GM18868 (cell line): ENCODE results near the gene CLEC1A.

Experiments used
- ATAC-seq: cut with Tn5 transposase; IDR thresholded peaks from one replicate; pipeline ENCODE4 v1.9.1; 2021; ENCODE audit warnings: mild to moderate bottlenecking, moderate library complexity; ENCODE audit not compliant: unreplicated experiment

Gene CLEC1A

DNA sequence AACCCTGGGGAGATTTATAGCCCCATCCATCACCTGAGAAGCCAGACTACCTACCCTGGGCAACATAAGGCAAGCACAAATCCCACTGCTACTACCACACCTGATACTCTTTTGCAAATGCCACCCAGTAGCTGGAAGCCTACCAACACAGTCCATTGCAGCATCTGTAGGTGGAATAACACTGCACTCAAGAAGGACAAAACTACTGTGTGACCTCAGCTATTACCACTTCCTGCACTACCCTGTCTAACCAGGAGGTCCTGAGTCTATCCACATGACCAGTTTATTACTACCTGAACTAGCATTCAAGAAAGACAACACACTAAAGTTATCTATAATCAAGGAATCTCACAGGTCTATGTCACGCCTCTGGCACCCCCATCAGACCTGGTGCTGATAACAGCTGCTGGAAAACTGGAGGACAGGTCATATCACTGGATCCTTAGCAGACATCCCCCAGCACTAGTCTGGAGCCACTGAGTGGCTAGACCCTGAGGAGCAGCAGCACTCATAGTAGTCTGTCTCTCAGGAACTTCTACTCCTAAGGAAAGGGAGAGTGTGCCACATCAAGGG lies 2.9 kb upstream of the CLEC1A start:
- no peak for ATAC-seq

DNA sequence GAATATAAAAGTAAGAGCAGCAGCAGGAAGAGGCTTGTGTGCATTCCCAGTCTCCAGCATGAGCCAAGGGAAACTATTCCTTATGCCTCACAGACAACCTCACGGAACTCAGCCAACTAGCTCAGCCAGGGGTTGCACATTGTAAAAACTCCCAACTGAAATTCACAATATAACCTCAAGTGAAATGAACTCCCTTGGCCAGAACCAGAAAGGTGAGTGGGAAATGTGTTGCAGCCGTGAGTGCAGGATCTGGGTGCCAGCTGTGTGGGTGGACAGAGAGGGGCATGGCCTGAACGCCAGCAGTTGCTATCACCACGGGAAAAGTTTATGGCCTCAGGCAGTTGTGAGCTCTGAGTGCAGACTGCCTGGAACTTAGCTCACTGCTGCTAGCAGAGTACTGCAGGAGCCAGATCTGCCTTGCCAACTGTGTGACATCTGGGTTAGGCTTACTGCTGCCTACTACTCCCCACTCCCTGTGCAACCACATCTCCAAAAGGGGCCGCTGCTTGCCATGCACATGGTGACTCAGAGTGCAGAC lies 2.3 kb upstream of the CLEC1A start:
- ATAC-seq = no peak

- no peak for ATAC-seq
These were observed 1.3 kb downstream of the CLEC1A start for GRCh38 chr12:10097521-10097920.

GRCh38 chr12:10095971-10096370 lies 2.8 kb downstream of the CLEC1A start:
- ATAC-seq = no peak

GRCh38 chr12:10094646-10095395 lies 4.0 kb downstream of the CLEC1A start:
- ATAC-seq = no peak

- no peak for ATAC-seq
These were observed 9.6 kb downstream of the CLEC1A start for GRCh38 chr12:10088955-10089900.

DNA sequence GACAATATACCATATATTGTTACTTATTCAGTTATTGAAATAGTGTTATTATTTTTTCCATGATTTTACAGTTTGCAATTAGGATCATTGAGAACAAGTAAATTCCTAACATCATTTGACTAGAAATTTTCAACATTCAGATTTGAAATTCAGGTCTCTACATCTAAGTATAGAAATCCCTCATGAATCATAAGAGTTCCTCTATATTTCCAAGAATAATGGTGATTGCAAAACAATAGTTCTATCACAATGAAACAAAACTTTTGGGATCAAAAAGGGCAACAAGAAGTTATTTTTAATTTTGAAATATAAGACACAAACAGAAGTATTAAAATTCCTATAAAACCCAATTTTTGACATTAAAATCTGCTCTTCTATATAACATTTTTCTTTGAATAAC lies 10.8 kb downstream of the CLEC1A start:
- ATAC-seq = no peak

GRCh38 chr12:10086387-10086786 lies 12.4 kb downstream of the CLEC1A start:
- ATAC-seq = no peak

GRCh38 chr12:10084733-10085132 lies 14.1 kb downstream of the CLEC1A start:
- ATAC-seq = no peak

- no peak for ATAC-seq
These were observed 16.5 kb downstream of the CLEC1A start for GRCh38 chr12:10082117-10082874.

DNA sequence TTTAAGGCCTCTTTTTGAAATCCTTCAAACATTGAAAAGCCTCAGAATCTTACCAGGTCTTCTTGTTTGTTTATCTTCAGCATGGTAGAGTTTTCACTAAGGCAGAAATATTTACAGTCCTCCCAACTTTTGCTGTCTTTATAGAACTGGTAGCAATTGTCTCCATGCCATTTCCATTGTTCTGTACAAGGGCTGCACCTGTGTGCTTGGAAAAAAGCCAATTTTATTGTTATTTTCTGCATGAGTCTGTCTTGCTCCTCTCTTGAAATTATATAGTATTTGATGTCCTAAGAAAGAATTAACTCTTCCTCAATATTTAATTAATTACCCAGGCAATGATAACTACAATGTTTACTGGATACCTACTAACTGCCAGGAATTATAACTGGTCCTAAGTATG lies 23.3 kb downstream of the CLEC1A start:
- ATAC-seq = no peak

DNA sequence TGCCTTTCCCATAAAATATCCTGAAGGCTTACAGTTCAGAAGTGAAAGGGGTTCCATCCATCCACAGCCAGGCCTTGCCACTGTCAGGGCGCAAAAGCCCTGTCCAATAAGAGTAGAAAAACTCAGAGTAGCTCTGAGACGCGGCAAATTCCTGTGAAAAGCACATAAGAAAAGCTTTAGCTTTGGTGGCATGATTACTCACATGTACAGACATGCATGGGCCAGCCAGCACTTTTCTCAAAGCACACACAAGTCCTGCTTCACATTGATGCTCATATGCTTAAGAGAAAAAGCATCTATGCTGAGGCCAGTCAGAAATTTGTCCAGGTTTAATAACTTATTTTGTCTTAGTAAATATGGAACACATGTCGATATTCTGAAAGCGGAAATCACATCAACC lies 25.5 kb downstream of the CLEC1A start:
- no peak for ATAC-seq

- ATAC-seq = no peak
These were observed 26.7 kb downstream of the CLEC1A start for GRCh38 chr12:10072131-10072530.

DNA sequence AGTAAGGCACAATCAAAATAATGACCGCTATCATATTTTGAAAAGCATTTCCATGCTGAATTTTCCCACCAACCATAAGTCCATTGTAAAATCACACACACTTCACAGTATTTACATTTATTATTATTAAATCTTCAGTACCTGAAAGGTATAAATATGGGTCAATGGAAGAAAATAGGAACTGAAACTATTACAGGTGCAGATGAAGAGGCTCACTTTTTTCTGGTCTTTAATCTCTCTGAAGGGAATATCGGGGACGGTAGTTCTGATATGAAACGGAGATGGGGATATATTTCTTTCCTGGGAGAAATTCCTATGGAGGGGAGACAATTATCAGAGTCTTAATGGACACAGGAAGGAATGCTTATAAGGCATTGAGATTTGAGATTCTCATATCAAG lies 28.4 kb downstream of the CLEC1A start:
- no peak for ATAC-seq

- ATAC-seq = no peak
These were observed 28.8 kb downstream of the CLEC1A start for GRCh38 chr12:10069976-10070375.

DNA sequence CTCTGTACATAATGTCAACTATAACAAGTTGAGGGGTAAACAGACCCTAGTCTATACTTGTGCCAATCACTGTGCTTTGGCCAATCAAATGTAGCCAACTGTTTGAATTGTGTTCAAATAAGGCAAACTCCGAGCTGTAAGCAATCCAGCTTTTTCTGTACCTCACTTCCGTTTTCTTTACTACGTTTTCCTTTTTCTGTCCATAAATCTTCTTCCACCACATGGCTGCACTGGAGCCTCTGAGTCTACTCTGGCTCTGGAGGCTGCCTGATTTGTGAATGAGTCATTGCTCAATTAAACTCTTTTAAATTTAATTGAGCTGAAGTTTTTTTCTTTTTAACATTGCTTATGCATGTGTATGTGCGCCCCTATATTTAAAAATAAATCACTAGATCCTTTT lies 29.7 kb downstream of the CLEC1A start:
- no peak for ATAC-seq

GRCh38 chr12:10068644-10069043 lies 30.1 kb downstream of the CLEC1A start:
- ATAC-seq = no peak

DNA sequence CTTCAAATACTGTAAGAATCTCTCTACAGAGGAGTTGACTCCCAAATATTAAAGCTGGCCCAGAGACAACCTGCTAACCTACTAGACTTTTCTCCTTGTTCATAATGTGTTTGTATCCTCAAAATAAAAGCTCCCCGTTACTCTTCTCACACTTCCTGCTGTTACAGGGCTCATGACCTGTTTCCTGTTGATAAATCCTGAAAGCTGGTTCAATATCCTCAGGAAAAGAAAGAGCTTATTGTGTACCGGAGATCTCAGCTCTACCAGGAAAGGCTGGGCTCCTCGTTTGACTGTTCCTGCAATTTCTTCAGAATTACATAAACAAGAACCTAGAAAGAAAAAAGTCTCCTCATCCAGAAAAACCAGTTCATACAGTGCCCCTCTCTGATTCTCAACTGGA lies 30.8 kb downstream of the CLEC1A start:
- no peak for ATAC-seq

- ATAC-seq = no peak
These were observed 31.5 kb downstream of the CLEC1A start for GRCh38 chr12:10067264-10067663.

GRCh38 chr12:10065241-10065640 lies 33.5 kb downstream of the CLEC1A start:
- no peak for ATAC-seq

DNA sequence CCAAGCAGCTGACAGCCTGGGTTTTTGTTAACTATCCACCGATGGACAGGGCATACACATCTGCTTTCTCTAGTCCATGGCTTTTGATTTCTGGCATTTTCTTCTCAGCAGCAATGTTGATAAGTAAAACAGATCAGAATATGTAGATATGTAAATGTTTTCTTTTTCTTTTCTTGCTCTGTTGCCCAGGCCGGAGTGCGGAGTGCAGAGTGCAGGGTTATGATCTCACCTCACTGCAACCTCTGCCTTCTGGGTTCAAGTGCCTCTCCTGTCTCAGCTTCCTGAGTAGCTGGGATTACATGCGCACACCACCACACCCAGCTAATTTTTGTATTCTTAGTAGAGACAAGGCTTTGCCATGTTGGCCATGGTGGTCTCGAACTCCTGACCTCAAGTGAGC lies 40.4 kb downstream of the CLEC1A start:
- ATAC-seq = no peak
